ENCODE measurements around the gene POLD1. TPM values are rescaled to one million over a fixed set of nuclear protein-coding genes. Genes with fewer than 3 reads are reported as not detected.

Gene POLD1
- total and polyA plus RNA-seq, 12 donors = 1.9 to 93.9 (median 17.8) TPM

- Histone ChIP-seq H3K4me3 (peak within 1 kb of the TSS in 2 of 4 donors; percentile 38 to 66), H3K36me3 (replicated peaks in 1 of 2) (no peaks in the 10 kb centered on the region), H3K4me1 (replicated peaks in 1 of 2) (peaks cover 0 to 12% of the 10 kb centered on the region in 2 donors), H3K27ac (peak within 1 kb of the TSS in 2 of 5 donors; percentile 52 to 86), H3K9me3 (replicated peaks in 1 of 3) (no peaks in the 10 kb centered on the region), H3K27me3 (peaks cover 24% of the 10 kb centered on the region)
- DNase-seq = peak in 2 of 7 donors; percentile 29 to 32
- intact Hi-C loops (cut with DNase I) = no loop called here
- WGBS, 4 donors = 3 to 8% (median 6%) methylated on average over 10 to 40 of the region's 40 CpGs
- TF ChIP-seq POLR2A (IDR thresholded peaks at IDR 0.05) (no peak), CTCF (IDR thresholded peaks at IDR 0.05) (no peak)
Measured at GRCh38 chr19:50432221-50433028, 48.3 kb downstream of the POLD1 start, which contains the start of gene MYBPC2. MYBPC2 (plus strand) TSS chr19:50432892; CDS start chr19:50432954, 62 bp downstream.

- peaks cover 24% of the 10 kb centered on the region for H3K27me3 ChIP-seq
- no peaks in the 10 kb centered on the region for H3K9me3 ChIP-seq (replicated peaks in 1 of 3)
- H3K4me3 ChIP-seq = no peak overlapping the region
- peaks cover 0 to 12% of the 10 kb centered on the region in 2 donors for H3K4me1 ChIP-seq (replicated peaks in 1 of 2)
- no peak for DNase-seq
- intact Hi-C loops (cut with DNase I) = no loop called here
- no peaks in the 10 kb centered on the region for H3K36me3 ChIP-seq (replicated peaks in 1 of 2)
- H3K27ac ChIP-seq = no peak overlapping the region
- WGBS, 4 donors = 77 to 82% (median 79%) methylated on average over 11 to 19 of the region's 19 CpGs
- TF ChIP-seq POLR2A (IDR thresholded peaks at IDR 0.05) (no peak), CTCF (IDR thresholded peaks at IDR 0.05) (no peak)
Measured at GRCh38 chr19:50433201-50434180, 49.3 kb downstream of the POLD1 start.

- Histone ChIP-seq H3K27me3 (peaks cover 18% of the 10 kb centered on the region), H3K36me3 (replicated peaks in 1 of 2) (no peaks in the 10 kb centered on the region), H3K4me1 (replicated peaks in 1 of 2) (peaks cover 0 to 12% of the 10 kb centered on the region in 2 donors), H3K9me3 (replicated peaks in 1 of 3) (no peaks in the 10 kb centered on the region), H3K27ac (no peak overlapping the region), H3K4me3 (no peak overlapping the region)
- TF ChIP-seq CTCF (IDR thresholded peaks at IDR 0.05) = no peak
- TF ChIP-seq POLR2A (IDR thresholded peaks at IDR 0.05) = no peak
- WGBS, 4 donors = 39 to 91% (median 39%) methylated on average over 2 to 12 of the region's 12 CpGs
- DNase-seq = no peak
- intact Hi-C loops (cut with DNase I) = no loop called here
Measured at GRCh38 chr19:50434525-50434924, 50.4 kb downstream of the POLD1 start.

GRCh38 chr19:50435221-50435620 is 51.1 kb downstream of the POLD1 start:
- intact Hi-C loops (cut with DNase I) = no loop called here
- H3K4me3 ChIP-seq = no peak overlapping the region
- H3K27ac ChIP-seq = no peak overlapping the region
- H3K36me3 ChIP-seq (replicated peaks in 1 of 2) = no peaks in the 10 kb centered on the region
- H3K9me3 ChIP-seq (replicated peaks in 1 of 3) = no peaks in the 10 kb centered on the region
- peaks cover 0 to 12% of the 10 kb centered on the region in 2 donors for H3K4me1 ChIP-seq (replicated peaks in 1 of 2)
- DNase-seq = no peak
- 72 to 80% (median 76%) methylated on average over 13 to 17 of the region's 17 CpGs for WGBS, 4 donors
- H3K27me3 ChIP-seq = peaks cover 14% of the 10 kb centered on the region
- TF ChIP-seq CTCF (IDR thresholded peaks at IDR 0.05) = no peak
